Measurements from ENCODE around the gene ZPR1. TPM values are rescaled to one million over a fixed set of nuclear protein-coding genes. Genes with fewer than 3 reads are reported as not detected.

ZPR1 gene
- total RNA-seq, 1 donor from 2014 or later = 33.4 TPM

DNA sequence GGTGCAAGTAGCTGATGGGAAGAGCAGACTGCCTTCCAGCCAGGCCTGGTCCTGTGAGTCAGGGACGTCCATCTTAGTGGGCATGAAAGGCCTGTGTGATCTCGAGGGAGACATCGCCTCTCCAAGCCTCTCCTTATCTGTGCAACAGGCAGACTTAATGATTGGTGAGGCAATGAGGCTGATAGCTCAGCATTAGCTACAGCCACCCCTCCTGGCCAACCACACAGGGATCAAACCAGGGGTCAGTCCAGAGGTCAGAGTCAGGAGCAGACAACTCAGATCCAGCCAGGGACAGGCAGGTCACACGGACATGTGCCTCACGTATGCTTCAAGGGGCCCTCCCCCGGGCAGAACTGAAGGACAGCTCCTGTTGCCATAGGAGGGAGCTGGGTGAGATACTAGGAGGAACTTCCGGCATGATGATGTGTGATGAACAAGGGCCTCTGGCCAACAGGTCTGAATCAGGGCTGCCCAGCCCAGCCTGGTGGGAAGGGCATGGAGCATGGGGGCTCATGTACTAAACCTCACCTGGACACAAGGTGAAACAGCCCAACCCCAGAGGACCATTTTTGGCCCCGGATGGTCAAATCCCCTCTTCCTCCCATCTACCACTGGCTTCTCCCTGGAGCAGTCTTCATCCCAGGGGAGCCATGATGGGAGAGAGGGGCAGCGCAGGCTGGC lies 39.1 kb upstream of the ZPR1 start:
- H3K36me3 Mint-ChIP-seq (ENCODE audit: low read depth, unreplicated experiment) = no peaks in the 10 kb centered on the region
- peaks cover 6% of the 10 kb centered on the region for H3K27me3 Mint-ChIP-seq (ENCODE audit: unreplicated experiment)
- DNase-seq (ENCODE audit: low spot score) = no peak
- TF ChIP-seq CTCF (IDR thresholded peaks at IDR 0.05; ENCODE audit: unreplicated experiment) = no peak
- H3K9me3 Mint-ChIP-seq (ENCODE audit: unreplicated experiment) = no peaks in the 10 kb centered on the region
- H3K27ac Mint-ChIP-seq (ENCODE audit: unreplicated experiment) = no peak overlapping the region
- H3K4me3 Mint-ChIP-seq (ENCODE audit: unreplicated experiment) = no peak overlapping the region
- H3K4me1 Mint-ChIP-seq (ENCODE audit: unreplicated experiment) = no peaks in the 10 kb centered on the region

DNA sequence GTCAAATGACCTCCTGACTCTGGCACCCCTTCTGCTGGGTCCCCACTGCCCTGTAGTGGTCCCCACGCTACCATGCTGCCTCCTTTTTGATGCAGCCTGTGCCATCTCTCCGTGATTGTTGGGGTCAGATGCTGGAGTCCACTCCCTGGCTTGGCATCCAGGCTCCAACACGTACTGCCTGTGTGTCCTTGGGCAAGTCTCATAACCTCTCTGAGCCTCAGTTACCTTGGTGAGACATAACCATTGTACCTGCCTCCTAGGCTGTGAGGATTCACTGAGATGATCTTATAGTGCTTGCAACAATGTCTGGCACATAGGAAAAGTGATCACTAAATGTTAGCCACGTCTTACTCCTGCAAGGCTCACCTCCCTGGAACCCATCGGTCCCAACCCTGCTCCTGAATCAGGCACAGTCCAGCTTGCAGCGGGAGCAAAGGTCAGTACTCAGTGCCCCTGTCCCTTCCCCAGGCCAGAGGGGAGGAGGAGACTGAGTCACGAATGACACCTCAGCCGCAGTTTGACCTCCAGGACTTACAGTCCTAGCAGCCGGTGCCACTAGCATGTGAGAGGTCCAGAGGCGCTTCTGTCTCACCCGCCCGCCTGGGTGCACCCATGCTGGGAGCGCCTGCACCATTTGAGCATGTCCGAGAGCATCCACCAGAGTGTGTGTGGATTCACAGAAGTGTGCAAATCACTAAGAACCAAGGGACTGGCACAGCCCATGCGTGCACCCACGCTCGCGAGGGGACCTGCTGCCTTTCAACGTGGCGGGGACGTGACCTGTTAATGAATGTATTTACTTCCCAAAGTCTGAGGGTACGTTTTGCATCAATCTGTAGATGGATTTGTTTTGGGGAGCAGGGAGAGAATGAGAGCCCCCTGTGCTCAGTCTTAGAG lies 38.3 kb upstream of the ZPR1 start:
- H3K27ac Mint-ChIP-seq (ENCODE audit: unreplicated experiment) = no peak overlapping the region

GRCh38 chr11:116825434-116825833 lies 37.6 kb upstream of the ZPR1 start:
- Mint-ChIP-seq H3K36me3 (ENCODE audit: low read depth, unreplicated experiment) (no peaks in the 10 kb centered on the region), H3K4me3 (ENCODE audit: unreplicated experiment) (no peak overlapping the region), H3K9me3 (ENCODE audit: unreplicated experiment) (no peaks in the 10 kb centered on the region), H3K4me1 (ENCODE audit: unreplicated experiment) (no peaks in the 10 kb centered on the region), H3K27ac (ENCODE audit: unreplicated experiment) (no peak overlapping the region), H3K27me3 (ENCODE audit: unreplicated experiment) (peaks cover 6% of the 10 kb centered on the region)
- TF ChIP-seq CTCF (IDR thresholded peaks at IDR 0.05; ENCODE audit: unreplicated experiment) = no peak
- DNase-seq (ENCODE audit: low spot score) = no peak

More for the DNA sequence above, 38.3 kb upstream of the ZPR1 start:
- no peak for DNase-seq (ENCODE audit: low spot score)
- H3K27me3 Mint-ChIP-seq (ENCODE audit: unreplicated experiment) = peaks cover 6% of the 10 kb centered on the region
- H3K4me1 Mint-ChIP-seq (ENCODE audit: unreplicated experiment) = no peaks in the 10 kb centered on the region
- H3K36me3 Mint-ChIP-seq (ENCODE audit: low read depth, unreplicated experiment) = no peaks in the 10 kb centered on the region
- no peak for TF ChIP-seq CTCF (IDR thresholded peaks at IDR 0.05; ENCODE audit: unreplicated experiment)
- no peak overlapping the region for H3K4me3 Mint-ChIP-seq (ENCODE audit: unreplicated experiment)
- no peaks in the 10 kb centered on the region for H3K9me3 Mint-ChIP-seq (ENCODE audit: unreplicated experiment)

DNA sequence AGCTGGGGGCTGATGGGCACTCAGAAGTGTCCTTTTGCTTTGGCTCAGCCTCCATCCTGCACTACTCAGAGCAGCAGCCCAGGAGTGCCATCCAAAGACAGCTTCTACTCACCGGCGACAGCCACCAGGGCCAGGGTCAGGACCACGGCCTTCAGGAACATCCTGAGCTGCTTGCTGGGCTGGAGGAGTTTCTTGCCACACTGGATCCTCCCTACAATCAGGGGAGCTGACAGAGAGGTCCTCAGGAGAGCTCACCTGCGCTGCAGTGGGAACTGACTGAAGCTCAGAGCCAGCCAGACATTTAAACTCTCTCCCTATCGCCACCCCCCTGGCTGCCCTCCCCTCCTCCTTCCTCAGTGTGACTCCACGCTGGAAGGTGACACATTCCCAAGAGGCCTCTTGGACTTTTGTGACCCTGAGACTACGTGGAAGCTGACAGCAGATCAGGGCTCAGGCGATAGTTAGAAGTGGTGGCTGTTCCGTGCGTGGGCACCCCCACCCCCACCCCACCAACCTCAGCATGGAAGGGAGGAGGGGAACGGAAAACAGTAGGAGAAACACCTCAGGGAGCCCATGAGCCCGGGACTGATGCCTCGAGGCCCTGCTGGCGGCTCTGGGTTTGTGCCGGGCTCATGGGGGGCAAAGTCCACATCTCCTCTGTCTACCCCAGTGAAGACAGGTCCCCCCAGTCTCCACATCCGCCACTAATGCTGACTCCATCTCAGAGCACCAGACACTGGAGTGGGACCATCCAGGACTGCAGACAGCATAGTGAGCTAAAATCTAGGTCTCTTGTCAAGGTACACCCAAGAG lies 35.4 kb upstream of the ZPR1 start, which contains the start of gene APOA4:
Gene APOA4 (minus strand): TSS at position 274 of the 813 bp plus-strand sequence. CDS start 113 bp downstream, at position 161.
- H3K36me3 Mint-ChIP-seq (ENCODE audit: low read depth, unreplicated experiment) = no peaks in the 10 kb centered on the region
- no peaks in the 10 kb centered on the region for H3K4me1 Mint-ChIP-seq (ENCODE audit: unreplicated experiment)
- TF ChIP-seq CTCF (IDR thresholded peaks at IDR 0.05; ENCODE audit: unreplicated experiment) = no peak
- H3K27ac Mint-ChIP-seq (ENCODE audit: unreplicated experiment) = no peak within 1 kb of the TSS
- H3K9me3 Mint-ChIP-seq (ENCODE audit: unreplicated experiment) = no peaks in the 10 kb centered on the region
- no peak within 1 kb of the TSS for H3K4me3 Mint-ChIP-seq (ENCODE audit: unreplicated experiment)
- DNase-seq (ENCODE audit: low spot score) = no peak
- H3K27me3 Mint-ChIP-seq (ENCODE audit: unreplicated experiment) = peaks cover 6% of the 10 kb centered on the region

All from endothelial cell (in vitro differentiated cells).